Panc1 (cell line): ENCODE data around the gene ANTXR2. TPM values are rescaled to one million over a fixed set of nuclear protein-coding genes. Genes with fewer than 3 reads are reported as not detected.

Experiments
- ATAC-seq: fragments of 200-7000 bp; cut with Tn5 transposase; 2 replicates; pipeline ENCODE4 v1.9.1; 2020; ENCODE audit warnings: mild to moderate bottlenecking, moderate library complexity
- BruUV-seq: library from RNA; stranded (reverse); fragments of 400-500 nt; replicated peaks from 2 replicates; lab custom pipeline; 2021; lab: Mats Ljungman, UMichigan
- CTCF ChIA-PET: fragments of 300-600 bp; sonication (Branson Sonifier 250); formaldehyde crosslinking; loops from one replicate; lab custom pipeline; 2022; ENCODE audit warnings: antibody characterized with exemption; lab: Charles Lee
- POLR2A ChIA-PET: fragments of 300-600 bp; sonication (Branson Sonifier 250); formaldehyde crosslinking; loops from one replicate; lab custom pipeline; 2022; ENCODE audit warnings: antibody characterized with exemption; lab: Charles Lee
- DNase-seq: peaks from one replicate; pipeline ENCODE4 v3.0.0-alpha.2; 2010; ENCODE audit warnings: low read depth, low spot score
- H3K27ac ChIP-seq: 2 replicates; pipeline ENCODE4 v1.5.1; 2011; ENCODE audit warnings: mild to moderate bottlenecking, low read length, inconsistent platforms
- H3K27me3 ChIP-seq: fragments of 200-500 bp; sonication (Bioruptor generic); 2 replicates; pipeline ENCODE4 v1.6.0; 2014; ENCODE audit warnings: low read length, inconsistent platforms; ENCODE audit not compliant: control insufficient read depth, insufficient read depth
- H3K36me3 ChIP-seq: fragments of 200-500 bp; sonication (Bioruptor generic); 2 replicates; pipeline ENCODE4 v1.5.1; 2014; ENCODE audit warnings: inconsistent platforms, mild to moderate bottlenecking, low read length, moderate library complexity; ENCODE audit not compliant: control insufficient read depth, insufficient read depth
- H3K4me1 ChIP-seq: 2 replicates; pipeline ENCODE4 v1.5.1; 2011; ENCODE audit warnings: inconsistent platforms, mild to moderate bottlenecking, low read length, moderate library complexity; ENCODE audit not compliant: control insufficient read depth, insufficient read depth
- H3K4me3 ChIP-seq, 2 experiments: 2 replicates each; pipeline ENCODE4 v1.5.1; 2011 to 2012; ENCODE audit warnings: low read depth in 2 of 2, low read length in 2 of 2, mild to moderate bottlenecking in 2 of 2, inconsistent platforms in 1 of 2, moderate library complexity in 1 of 2
- H3K9me3 ChIP-seq: fragments of 200-500 bp; sonication (Bioruptor generic); 2 replicates; pipeline ENCODE4 v1.5.1; 2014; ENCODE audit warnings: low read depth, mild to moderate bottlenecking, inconsistent platforms, low read length, moderate library complexity; ENCODE audit not compliant: control insufficient read depth, insufficient read depth
- CTCF ChIP-seq: fragments of 450-650 bp; IDR thresholded peaks from 2 replicates; pipeline ENCODE4 v1.5.1; 2017; ENCODE audit warnings: mild to moderate bottlenecking
- POLR2AphosphoS5 ChIP-seq: IDR thresholded peaks from 2 replicates; pipeline ENCODE4 v1.6.1; 2012; ENCODE audit warnings: mild to moderate bottlenecking, low read depth, low read length, moderate library complexity
- REST ChIP-seq, 2 experiments: IDR thresholded peaks; 2 replicates each; pipeline ENCODE4 v1.6.1; 2011 to 2012; ENCODE audit warnings: low read depth in 2 of 2, control low read depth in 1 of 2, low read length in 1 of 2, mild to moderate bottlenecking in 1 of 2, moderate library complexity in 1 of 2; ENCODE audit not compliant: insufficient read depth in 1 of 2
- SIN3A ChIP-seq: IDR thresholded peaks from 2 replicates; pipeline ENCODE4 v1.6.1; 2012; ENCODE audit warnings: low read depth, mild to moderate bottlenecking, low read length, moderate library complexity, borderline replicate concordance; ENCODE audit not compliant: insufficient read depth
- TCF7L2 ChIP-seq: IDR thresholded peaks from 2 replicates; pipeline ENCODE4 v1.6.1; 2011; ENCODE audit warnings: mild to moderate bottlenecking, low read depth, low read length, inconsistent platforms
- in situ Hi-C: cut with HindIII; loops from 2 replicates; pipeline ENCODE4 v1.10.0; 2016; ENCODE audit warnings: low sequenced_read_pairs, low pct_unique_long_range_greater_than_20kb
- intact Hi-C: fragments of 100-400 bp; cut with micrococcal nuclease; formaldehyde crosslinking; loops from one replicate; pipeline ENCODE4 v1.10.0; 2022; ENCODE audit not compliant: unreplicated experiment
- total RNA-seq: library from RNA; stranded (reverse); gene quantifications from one replicate; pipeline ENCODE4 v1.2.1, GENCODE V29; 2021; ENCODE audit not compliant: unreplicated experiment

Gene ANTXR2
- total RNA-seq, 1 experiment from 2014 or later: 27.8 TPM

GRCh38 chr4:80036949-80037685, 35.9 kb downstream of the ANTXR2 start:
- peaks cover 15% of the 10 kb centered on the region; the same call in 1 of the 2 replicates for H3K36me3 ChIP-seq
- intact Hi-C loops: no loop called here
- 0 out of 2 replicates have a peak overlapping the region, but pooled peaks have one; percentile 20 for H3K27ac ChIP-seq

GRCh38 chr4:80036306-80036705, 36.7 kb downstream of the ANTXR2 start:
- H3K27me3 ChIP-seq: no peaks in the 10 kb centered on the region
- intact Hi-C loops: no loop called here
- peaks cover 15% of the 10 kb centered on the region; the same call in 1 of the 2 replicates for H3K36me3 ChIP-seq
- no peak overlapping the region for H3K27ac ChIP-seq
- ChIA-PET CTCF (no interaction called here), POLR2A (no interaction called here)
- no peaks in the 10 kb centered on the region for H3K9me3 ChIP-seq
- DNase-seq (no peak), ATAC-seq (no peak)
- no peaks in the 10 kb centered on the region; the same call in 1 of the 2 replicates for H3K4me1 ChIP-seq
- in situ Hi-C loops: no loop called here
- TF ChIP-seq SIN3A (no peak), REST (IDR thresholded peaks at IDR 0.05; ENCODE audit: insufficient read depth in 1 of 2, low read depth in 2 of 2, low read length in 1 of 2) (no peak), TCF7L2 (no peak), CTCF (no peak), POLR2AphosphoS5 (no peak)
- BruUV-seq: no TSS peak
- no peak overlapping the region for H3K4me3 ChIP-seq

More at GRCh38 chr4:80036949-80037685, 35.9 kb downstream of the ANTXR2 start:
- DNase-seq (no peak), ATAC-seq (no peak)
- no TSS peak for BruUV-seq
- ChIA-PET CTCF (no interaction called here), POLR2A (no interaction called here)
- TF ChIP-seq TCF7L2 (no peak), SIN3A (no peak), CTCF (no peak), POLR2AphosphoS5 (no peak), REST (IDR thresholded peaks at IDR 0.05; ENCODE audit: insufficient read depth in 1 of 2, low read depth in 2 of 2, low read length in 1 of 2) (no peak)
- Histone ChIP-seq H3K27me3 (no peaks in the 10 kb centered on the region), H3K4me1 (no peaks in the 10 kb centered on the region; the same call in 1 of the 2 replicates), H3K4me3 (no peak overlapping the region), H3K9me3 (no peaks in the 10 kb centered on the region)
- in situ Hi-C loops: no loop called here
